SK-N-MC (cell line): ENCODE measurements around the gene MIPEP.

Experiments used
- DNase-seq: peaks from one replicate; pipeline ENCODE4 v3.0.0-alpha.2; 2011; ENCODE audit warnings: low read depth, low spot score
- H3K27ac ChIP-seq: fragments of 200-600 bp; sonication (generic); 2 replicates; pipeline ENCODE4 v1.5.1; 2016; ENCODE audit warnings: mixed run types
- H3K36me3 ChIP-seq: fragments of 200-600 bp; sonication (generic); 2 replicates; pipeline ENCODE4 v1.6.1; 2017; ENCODE audit warnings: antibody characterized with exemption, low read length, mixed read lengths; ENCODE audit not compliant: insufficient read depth
- H3K4me3 ChIP-seq: fragments of 200-600 bp; sonication (generic); 2 replicates; pipeline ENCODE4 v1.5.1; 2016
- H3K9ac ChIP-seq: fragments of 200-600 bp; sonication (generic); 2 replicates; pipeline ENCODE4 v1.8.0; 2017; ENCODE audit warnings: mixed run types, mixed read lengths; ENCODE audit not compliant: insufficient read length
- H3K9me3 ChIP-seq: fragments of 200-600 bp; sonication (generic); 2 replicates; pipeline ENCODE4 v1.6.1; 2017; ENCODE audit warnings: low read depth, mild to moderate bottlenecking, antibody characterized with exemption, low read length, moderate library complexity, mixed read lengths
- EZH2 ChIP-seq: fragments of 200-600 bp; sonication (generic); IDR thresholded peaks from one replicate; pipeline ENCODE4 v1.6.1; 2017; ENCODE audit warnings: antibody characterized with exemption
- FOXP2 ChIP-seq: optimal IDR thresholded peaks from 2 replicates; pipeline ENCODE3; 2011; ENCODE audit warnings: mild to moderate bottlenecking, moderate library complexity; ENCODE audit not compliant: insufficient read depth; ENCODE audit errors: extremely low read length, control extremely low read depth
- POLR2AphosphoS5 ChIP-seq: IDR thresholded peaks from 2 replicates; pipeline ENCODE4 v1.6.1; 2012; ENCODE audit warnings: mild to moderate bottlenecking, low read depth, low read length, borderline replicate concordance

MIPEP gene

GRCh38 chr13:23776698-23777574, 112.3 kb downstream of the MIPEP start:
- no peaks in the 10 kb centered on the region for H3K36me3 ChIP-seq
- H3K9ac ChIP-seq = no peak overlapping the region
- no peak for DNase-seq
- H3K4me3 ChIP-seq = no peak overlapping the region
- no peaks in the 10 kb centered on the region for H3K9me3 ChIP-seq
- TF ChIP-seq EZH2 = no peak
- TF ChIP-seq POLR2AphosphoS5 = no peak
- no peak for TF ChIP-seq FOXP2
- no peak overlapping the region for H3K27ac ChIP-seq

GRCh38 chr13:23772717-23773116, 116.5 kb downstream of the MIPEP start:
- no peak overlapping the region for H3K27ac ChIP-seq
- no peak overlapping the region for H3K4me3 ChIP-seq
- TF ChIP-seq POLR2AphosphoS5 (no peak), FOXP2 (no peak), EZH2 (no peak)
- DNase-seq = no peak
- no peaks in the 10 kb centered on the region for H3K9me3 ChIP-seq
- H3K36me3 ChIP-seq = no peaks in the 10 kb centered on the region
- H3K9ac ChIP-seq = no peak overlapping the region

GRCh38 chr13:23771956-23772355, 117.2 kb downstream of the MIPEP start:
- H3K9me3 ChIP-seq = no peaks in the 10 kb centered on the region
- no peak overlapping the region for H3K9ac ChIP-seq
- no peak overlapping the region for H3K27ac ChIP-seq
- H3K4me3 ChIP-seq = no peak overlapping the region
- no peaks in the 10 kb centered on the region for H3K36me3 ChIP-seq
- TF ChIP-seq EZH2 = no peak
- TF ChIP-seq FOXP2 = no peak
- no peak for DNase-seq

GRCh38 chr13:23771552-23771951, 117.6 kb downstream of the MIPEP start:
- TF ChIP-seq FOXP2 (no peak), EZH2 (no peak), POLR2AphosphoS5 (no peak)
- Histone ChIP-seq H3K36me3 (no peaks in the 10 kb centered on the region), H3K9ac (no peak overlapping the region), H3K4me3 (no peak overlapping the region), H3K9me3 (no peaks in the 10 kb centered on the region), H3K27ac (no peak overlapping the region)
- no peak for DNase-seq

GRCh38 chr13:23770973-23771372, 118.2 kb downstream of the MIPEP start:
- H3K9me3 ChIP-seq = no peaks in the 10 kb centered on the region
- TF ChIP-seq FOXP2 (no peak), POLR2AphosphoS5 (no peak), EZH2 (no peak)
- DNase-seq = no peak
- H3K27ac ChIP-seq = no peak overlapping the region
- H3K36me3 ChIP-seq = no peaks in the 10 kb centered on the region
- H3K9ac ChIP-seq = no peak overlapping the region
- H3K4me3 ChIP-seq = no peak overlapping the region

- H3K27ac ChIP-seq = no peak overlapping the region
- no peaks in the 10 kb centered on the region for H3K9me3 ChIP-seq
- no peaks in the 10 kb centered on the region for H3K36me3 ChIP-seq
- no peak overlapping the region for H3K4me3 ChIP-seq
- no peak overlapping the region for H3K9ac ChIP-seq
- TF ChIP-seq POLR2AphosphoS5 (no peak), EZH2 (no peak), FOXP2 (no peak)
- DNase-seq = no peak
Observed at GRCh38 chr13:23770428-23770827, 118.8 kb downstream of the MIPEP start.

GRCh38 chr13:23769401-23769800, 119.8 kb downstream of the MIPEP start:
- Histone ChIP-seq H3K9me3 (no peaks in the 10 kb centered on the region), H3K36me3 (no peaks in the 10 kb centered on the region), H3K27ac (no peak overlapping the region), H3K9ac (no peak overlapping the region), H3K4me3 (no peak overlapping the region)
- no peak for DNase-seq
- TF ChIP-seq POLR2AphosphoS5 (no peak), FOXP2 (no peak), EZH2 (no peak)

- Histone ChIP-seq H3K9ac (no peak overlapping the region), H3K9me3 (no peaks in the 10 kb centered on the region), H3K36me3 (no peaks in the 10 kb centered on the region), H3K27ac (no peak overlapping the region), H3K4me3 (no peak overlapping the region)
- TF ChIP-seq EZH2 = no peak
- no peak for TF ChIP-seq FOXP2
- TF ChIP-seq POLR2AphosphoS5 = no peak
- no peak for DNase-seq
Observed at GRCh38 chr13:23767838-23768237, 121.4 kb downstream of the MIPEP start.
